Measurements from ENCODE around the gene TCIRG1. TPM values are rescaled to one million over a fixed set of nuclear protein-coding genes. Genes with fewer than 3 reads are reported as not detected.
A peak's percentile ranks its signal among the peaks of the same experiment; 100 is the strongest.

The TCIRG1 gene
- total RNA-seq, 2 experiments from 2014 or later, result 167 to 175 TPM

- intact Hi-C loops (cut with micrococcal nuclease), result loop anchor here (5.0 kb wide), 1 partner anchor 34 kb away; the partner anchor contains the start of gene UNC93B1
- peaks cover 17% of the 10 kb centered on the region for H3K4me1 Mint-ChIP-seq (ENCODE audit: low read depth)
- no peak overlapping the region for H3K4me3 Mint-ChIP-seq
- peak; percentile 60 for DNase-seq
- CTCF ChIA-PET, result interaction anchor here (0.9 kb wide), 1 partner anchor 172 kb away, joined by 3 read pairs; no protein-coding TSS in a partner anchor
- no peaks in the 10 kb centered on the region for H3K27me3 Mint-ChIP-seq
- POLR2A ChIA-PET, result no interaction called here
- peaks cover 3% of the 10 kb centered on the region for H3K36me3 Mint-ChIP-seq
- H3K9me3 Mint-ChIP-seq, result no peaks in the 10 kb centered on the region
- H3K27ac Mint-ChIP-seq, result peak overlapping the region; percentile 87
These were observed 2.0 kb upstream of the TCIRG1 start for GRCh38 chr11:68036717-68037239.

GRCh38 chr11:68037411-68038225, 1.2 kb upstream of the TCIRG1 start:
- H3K9me3 Mint-ChIP-seq, result no peaks in the 10 kb centered on the region
- ChIA-PET POLR2A (no interaction called here), CTCF (interaction anchor here (0.9 kb wide), 1 partner anchor 171 kb away, joined by 3 read pairs; no protein-coding TSS in a partner anchor)
- peaks cover 16% of the 10 kb centered on the region for H3K4me1 Mint-ChIP-seq (ENCODE audit: low read depth)
- intact Hi-C loops (cut with micrococcal nuclease), result loop anchor here (5.0 kb wide), 1 partner anchor 35 kb away; the partner anchor contains the start of gene UNC93B1
- H3K27ac Mint-ChIP-seq, result peak overlapping the region; percentile 87
- H3K36me3 Mint-ChIP-seq, result peaks cover 5% of the 10 kb centered on the region
- H3K27me3 Mint-ChIP-seq, result no peaks in the 10 kb centered on the region
- peak overlapping the region; percentile 26 for H3K4me3 Mint-ChIP-seq
- no peak for DNase-seq

GRCh38 chr11:68038226-68038717, 553 bp upstream of the TCIRG1 start:
- ChIA-PET POLR2A (no interaction called here), CTCF (no interaction called here)
- H3K9me3 Mint-ChIP-seq, result no peaks in the 10 kb centered on the region
- H3K4me1 Mint-ChIP-seq (ENCODE audit: low read depth), result peaks cover 16% of the 10 kb centered on the region
- peaks cover 5% of the 10 kb centered on the region for H3K36me3 Mint-ChIP-seq
- peak overlapping the region; percentile 89 for H3K27ac Mint-ChIP-seq
- DNase-seq, result no peak
- H3K4me3 Mint-ChIP-seq, result peak overlapping the region; percentile 91
- intact Hi-C loops (cut with micrococcal nuclease), result loop anchor here (5.0 kb wide), 1 partner anchor 36 kb away; the partner anchor contains the start of gene UNC93B1
- no peaks in the 10 kb centered on the region for H3K27me3 Mint-ChIP-seq

- ChIA-PET POLR2A (interaction anchor here (0.8 to 4.1 kb wide), 3 partner anchors 9 to 159 kb away, joined by 3 to 20 read pairs (median 3); partner anchors contain the start of gene NDUFS8), CTCF (interaction anchor here (1.0 kb wide), 1 partner anchor 8 kb away, joined by 3 read pairs; no protein-coding TSS in a partner anchor)
- Mint-ChIP-seq H3K36me3 (peaks cover 9% of the 10 kb centered on the region), H3K9me3 (no peaks in the 10 kb centered on the region), H3K27me3 (no peaks in the 10 kb centered on the region), H3K27ac (peak overlapping the region; percentile 89), H3K4me3 (peak overlapping the region; percentile 91), H3K4me1 (ENCODE audit: low read depth) (peaks cover 16% of the 10 kb centered on the region)
- intact Hi-C loops (cut with micrococcal nuclease), result loop anchor here (1.0 to 5.0 kb wide), 2 partner anchors 9 to 37 kb away; partner anchors contain the start of genes NDUFS8 and UNC93B1
- peak; percentile 42 for DNase-seq
These were observed 781 bp downstream of the TCIRG1 start for GRCh38 chr11:68039526-68040086.

GRCh38 chr11:68040101-68040956, 1.5 kb downstream of the TCIRG1 start:
- POLR2A ChIA-PET, result interaction anchor here (1.1 to 4.1 kb wide), 2 partner anchors 10 to 12 kb away, joined by 3 to 20 read pairs; partner anchors contain the start of gene NDUFS8
- Mint-ChIP-seq H3K36me3 (peaks cover 9% of the 10 kb centered on the region), H3K27me3 (no peaks in the 10 kb centered on the region), H3K9me3 (no peaks in the 10 kb centered on the region), H3K4me3 (peak overlapping the region; percentile 91), H3K4me1 (ENCODE audit: low read depth) (peaks cover 16% of the 10 kb centered on the region), H3K27ac (peak overlapping the region; percentile 89)
- intact Hi-C loops (cut with micrococcal nuclease), result loop anchor here (1.0 kb wide), 1 partner anchor 10 kb away; the partner anchor contains the start of gene NDUFS8
- CTCF ChIA-PET, result interaction anchor here (1.0 kb wide), 1 partner anchor 9 kb away, joined by 3 read pairs; no protein-coding TSS in a partner anchor
- peak; percentile 71 for DNase-seq

- H3K27me3 Mint-ChIP-seq, result no peaks in the 10 kb centered on the region
- peaks cover 16% of the 10 kb centered on the region for H3K4me1 Mint-ChIP-seq (ENCODE audit: low read depth)
- no peak for DNase-seq
- H3K36me3 Mint-ChIP-seq, result peaks cover 12% of the 10 kb centered on the region
- H3K9me3 Mint-ChIP-seq, result no peaks in the 10 kb centered on the region
- intact Hi-C loops (cut with micrococcal nuclease), result loop anchor here (1.0 kb wide), 1 partner anchor 11 kb away; the partner anchor contains the start of gene NDUFS8
- H3K4me3 Mint-ChIP-seq, result peak overlapping the region; percentile 91
- CTCF ChIA-PET, result interaction anchor here (0.7 kb wide), 1 partner anchor 257 kb away, joined by 3 read pairs; no protein-coding TSS in a partner anchor
- POLR2A ChIA-PET, result interaction anchor here (0.6 to 4.1 kb wide), 3 partner anchors 10 to 12 kb away, joined by 3 to 20 read pairs (median 5); partner anchors contain the start of gene NDUFS8
- H3K27ac Mint-ChIP-seq, result peak overlapping the region; percentile 89
These were observed 2.2 kb downstream of the TCIRG1 start for GRCh38 chr11:68040957-68041591.

- Mint-ChIP-seq H3K4me3 (peak overlapping the region; percentile 4), H3K27me3 (no peaks in the 10 kb centered on the region), H3K27ac (no peak overlapping the region), H3K4me1 (ENCODE audit: low read depth) (peaks cover 14% of the 10 kb centered on the region), H3K36me3 (peaks cover 12% of the 10 kb centered on the region), H3K9me3 (no peaks in the 10 kb centered on the region)
- no peak for DNase-seq
- POLR2A ChIA-PET, result interaction anchor here (0.6 to 4.1 kb wide), 3 partner anchors 11 to 77 kb away, joined by 3 to 20 read pairs (median 5); partner anchors contain the start of gene NDUFS8
- CTCF ChIA-PET, result interaction anchor here (0.7 kb wide), 1 partner anchor 257 kb away, joined by 3 read pairs; no protein-coding TSS in a partner anchor
- intact Hi-C loops (cut with micrococcal nuclease), result no loop called here
These were observed 2.9 kb downstream of the TCIRG1 start for GRCh38 chr11:68041617-68042218.

GRCh38 chr11:68042219-68043028, 3.6 kb downstream of the TCIRG1 start:
- intact Hi-C loops (cut with micrococcal nuclease), result no loop called here
- ChIA-PET CTCF (interaction anchor here (1.2 kb wide), 1 partner anchor 167 kb away, joined by 3 read pairs; no protein-coding TSS in a partner anchor), POLR2A (interaction anchor here (1.0 to 4.1 kb wide), 2 partner anchors 12 to 76 kb away, joined by 3 to 20 read pairs; partner anchors contain the start of gene NDUFS8)
- Mint-ChIP-seq H3K36me3 (peaks cover 15% of the 10 kb centered on the region), H3K27me3 (no peaks in the 10 kb centered on the region), H3K27ac (no peak overlapping the region), H3K9me3 (no peaks in the 10 kb centered on the region), H3K4me3 (no peak overlapping the region), H3K4me1 (ENCODE audit: low read depth) (peaks cover 7% of the 10 kb centered on the region)
- DNase-seq, result no peak

GRCh38 chr11:68043029-68043348, 4.2 kb downstream of the TCIRG1 start:
- Mint-ChIP-seq H3K27me3 (no peaks in the 10 kb centered on the region), H3K27ac (no peak overlapping the region), H3K4me3 (no peak overlapping the region), H3K9me3 (no peaks in the 10 kb centered on the region), H3K4me1 (ENCODE audit: low read depth) (peaks cover 5% of the 10 kb centered on the region), H3K36me3 (peaks cover 16% of the 10 kb centered on the region)
- ChIA-PET CTCF (interaction anchor here (1.2 kb wide), 1 partner anchor 166 kb away, joined by 3 read pairs; no protein-coding TSS in a partner anchor), POLR2A (interaction anchor here (1.0 kb wide), 1 partner anchor 76 kb away, joined by 3 read pairs; no protein-coding TSS in a partner anchor)
- intact Hi-C loops (cut with micrococcal nuclease), result no loop called here
- DNase-seq, result no peak

Data from activated CD4-positive, alpha-beta memory T cell treated with anti-CD3 and anti-CD28 coated beads for 36 hours (primary cell).